Thymus (tissue), 11 donors: Measurements from ENCODE around the gene CHST3. TPM values are rescaled to one million over a fixed set of nuclear protein-coding genes. Genes with fewer than 3 reads are reported as not detected.

Experiments used
- DNase-seq, 9 donors: peaks; one replicate each; pipeline ENCODE4 v3.0.0-alpha.2; 2013; ENCODE audit warnings: low spot score in 9 of 9, low read depth in 6 of 9, missing footprints in 1 of 9
- H3K27ac ChIP-seq, 2 donors: one replicate each; pipeline ENCODE4 v1.5.1; 2013; ENCODE audit warnings: control low read depth in 1 of 2, low read depth in 1 of 2, low read length in 1 of 2, mild to moderate bottlenecking in 1 of 2, moderate library complexity in 1 of 2
- H3K27me3 ChIP-seq, 2 donors: one replicate each; pipeline ENCODE4 v1.5.1; 2013; ENCODE audit warnings: low read length in 1 of 2; ENCODE audit not compliant: control insufficient read depth in 2 of 2, insufficient read depth in 1 of 2
- H3K36me3 ChIP-seq, 2 donors: one replicate each; pipeline ENCODE4 v1.5.1; 2013; ENCODE audit warnings: low read length in 1 of 2, mild to moderate bottlenecking in 1 of 2, moderate library complexity in 1 of 2; ENCODE audit not compliant: control insufficient read depth in 2 of 2, insufficient read depth in 2 of 2
- H3K4me1 ChIP-seq, 2 donors: one replicate each; pipeline ENCODE4 v1.5.1; 2013; ENCODE audit warnings: low read length in 2 of 2; ENCODE audit not compliant: control insufficient read depth in 2 of 2, insufficient read depth in 2 of 2
- H3K4me3 ChIP-seq, 2 donors: one replicate each; pipeline ENCODE4 v1.5.1; 2013; ENCODE audit warnings: low read length in 2 of 2, control low read depth in 1 of 2, mild to moderate bottlenecking in 1 of 2
- H3K9me3 ChIP-seq, 2 donors: one replicate each; pipeline ENCODE4 v1.5.1; 2013; ENCODE audit warnings: low read length in 1 of 2, mild to moderate bottlenecking in 1 of 2; ENCODE audit not compliant: control insufficient read depth in 2 of 2, insufficient read depth in 1 of 2
- WGBS: extraction: QIAGEN DNeasy Blood & Tissue Kit; methylation state at CpG from one replicate; pipeline ENCODE4 v1.1.7; 2013; 5-methylcytosine and 5-hydroxymethylcytosine counted together
- polyA plus RNA-seq: library from polyadenylated mRNA; stranded (reverse); fragments of 200-250 nt; gene quantifications from one replicate; pipeline ENCODE4 v1.2.3, GENCODE V29; 2013
- total RNA-seq: library from RNA; stranded (reverse); fragments of 120-200 nt; gene quantifications from one replicate; pipeline ENCODE4 v1.2.4, GENCODE V29; 2013
- donor health status: healthy.

Gene CHST3
- total and polyA plus RNA-seq, 2 donors: 2.5 to 5.9 TPM

GRCh38 chr10:72019085-72019876 is 55.1 kb downstream of the CHST3 start:
- Histone ChIP-seq H3K4me1 (peaks cover 0 to 7% of the 10 kb centered on the region in 2 donors), H3K27ac (no peak overlapping the region), H3K4me3 (no peak overlapping the region), H3K9me3 (no peaks in the 10 kb centered on the region), H3K27me3 (peaks cover 0 to 4% of the 10 kb centered on the region in 2 donors), H3K36me3 (no peaks in the 10 kb centered on the region)
- DNase-seq: no peak
- 96% methylated on average over 11 of the region's 11 CpGs for WGBS

- 81% methylated on average over 9 of the region's 9 CpGs for WGBS
- no peak for DNase-seq
- H3K4me3 ChIP-seq: no peak overlapping the region
- peaks cover 0 to 5% of the 10 kb centered on the region in 2 donors for H3K4me1 ChIP-seq
- H3K36me3 ChIP-seq: no peaks in the 10 kb centered on the region
- H3K9me3 ChIP-seq: no peaks in the 10 kb centered on the region
- peaks cover 0 to 4% of the 10 kb centered on the region in 2 donors for H3K27me3 ChIP-seq
- H3K27ac ChIP-seq: no peak overlapping the region
Measured at GRCh38 chr10:72020914-72021809, 57.0 kb downstream of the CHST3 start.

- 95% methylated on average over 6 of the region's 6 CpGs for WGBS
Measured at GRCh38 chr10:72022228-72022627, 58.0 kb downstream of the CHST3 start.

GRCh38 chr10:72024596-72024995 is 60.4 kb downstream of the CHST3 start:
- WGBS: 88% methylated on average over 4 of the region's 4 CpGs
- Histone ChIP-seq H3K9me3 (no peaks in the 10 kb centered on the region), H3K4me1 (no peaks in the 10 kb centered on the region), H3K36me3 (no peaks in the 10 kb centered on the region), H3K4me3 (no peak overlapping the region), H3K27me3 (no peaks in the 10 kb centered on the region), H3K27ac (no peak overlapping the region)
- DNase-seq: no peak

More at GRCh38 chr10:72022228-72022627, 58.0 kb downstream of the CHST3 start:
- Histone ChIP-seq H3K27me3 (peaks cover 0 to 4% of the 10 kb centered on the region in 2 donors), H3K36me3 (no peaks in the 10 kb centered on the region), H3K4me3 (no peak overlapping the region), H3K27ac (no peak overlapping the region), H3K4me1 (peaks cover 0 to 5% of the 10 kb centered on the region in 2 donors), H3K9me3 (no peaks in the 10 kb centered on the region)
- no peak for DNase-seq

- no peaks in the 10 kb centered on the region for H3K4me1 ChIP-seq
- no peak overlapping the region for H3K27ac ChIP-seq
- no peaks in the 10 kb centered on the region for H3K36me3 ChIP-seq
- WGBS: 96% methylated on average over 8 of the region's 8 CpGs
- H3K27me3 ChIP-seq: peaks cover 0 to under 1% of the 10 kb centered on the region in 2 donors
- no peak overlapping the region for H3K4me3 ChIP-seq
- DNase-seq: no peak
- no peaks in the 10 kb centered on the region for H3K9me3 ChIP-seq
Measured at GRCh38 chr10:72025400-72025799, 61.2 kb downstream of the CHST3 start.

GRCh38 chr10:72025832-72026231 is 61.6 kb downstream of the CHST3 start:
- 85% methylated on average over 5 of the region's 5 CpGs for WGBS
- Histone ChIP-seq H3K4me1 (no peaks in the 10 kb centered on the region), H3K9me3 (no peaks in the 10 kb centered on the region), H3K27me3 (peaks cover 0 to 4% of the 10 kb centered on the region in 2 donors), H3K36me3 (no peaks in the 10 kb centered on the region), H3K27ac (no peak overlapping the region), H3K4me3 (no peak overlapping the region)
- no peak for DNase-seq

GRCh38 chr10:72026278-72027111 is 62.3 kb downstream of the CHST3 start:
- Histone ChIP-seq H3K9me3 (no peaks in the 10 kb centered on the region), H3K36me3 (no peaks in the 10 kb centered on the region), H3K27ac (no peak overlapping the region), H3K27me3 (peaks cover 0 to 10% of the 10 kb centered on the region in 2 donors), H3K4me3 (no peak overlapping the region), H3K4me1 (no peaks in the 10 kb centered on the region)
- no peak for DNase-seq
- WGBS: 94% methylated on average over 14 of the region's 14 CpGs

GRCh38 chr10:72027498-72027897 is 63.3 kb downstream of the CHST3 start:
- WGBS: 87% methylated on average over 6 of the region's 6 CpGs
- no peaks in the 10 kb centered on the region for H3K4me1 ChIP-seq
- no peaks in the 10 kb centered on the region for H3K9me3 ChIP-seq
- H3K4me3 ChIP-seq: no peak overlapping the region
- H3K27ac ChIP-seq: no peak overlapping the region
- H3K36me3 ChIP-seq: no peaks in the 10 kb centered on the region
- DNase-seq: no peak
- H3K27me3 ChIP-seq: peaks cover 0 to 15% of the 10 kb centered on the region in 2 donors
